ACHN (cell line): ENCODE measurements around the gene RINL.
"Not testable (repeated sequence)": the region's sequence is repeated elsewhere in the genome, so short reads cannot be mapped to it uniquely, and the experiment has no call there.

Source experiments
- DNase-seq: peaks from one replicate; pipeline ENCODE4 v3.0.0-alpha.2; 2015
- in situ Hi-C: cut with HindIII; loops from 2 replicates; pipeline ENCODE4 v1.10.0; 2017; ENCODE audit warnings: low sequenced_read_pairs, low pct_ligation_motif_present, low pct_unique_long_range_greater_than_20kb

The RINL gene

GRCh38 chr19:38880882-38881609, 3.0 kb upstream of the RINL start:
- DNase-seq: no peak
- in situ Hi-C loops: no loop called here

- in situ Hi-C loops: no loop called here
- DNase-seq: no peak
Measured at GRCh38 chr19:38880076-38880881, 2.2 kb upstream of the RINL start.

GRCh38 chr19:38879400-38879751, 1.3 kb upstream of the RINL start:
- DNase-seq: no peak

GRCh38 chr19:38878575-38879399, 712 bp upstream of the RINL start:
- in situ Hi-C loops: no loop called here
- DNase-seq: no peak

More at GRCh38 chr19:38879400-38879751, 1.3 kb upstream of the RINL start:
- in situ Hi-C loops: no loop called here

GRCh38 chr19:38875656-38876395, 2.2 kb downstream of the RINL start:
- no peak for DNase-seq
- in situ Hi-C loops: no loop called here

GRCh38 chr19:38873400-38873799, 4.7 kb downstream of the RINL start:
- in situ Hi-C loops, DNase-seq: not testable (repeated sequence)

GRCh38 chr19:38870612-38871011, 7.5 kb downstream of the RINL start:
- in situ Hi-C loops: no loop called here
- DNase-seq: no peak

- in situ Hi-C loops: no loop called here
- DNase-seq: peak; percentile 69
Measured at GRCh38 chr19:38869836-38870607, 8.1 kb downstream of the RINL start.

GRCh38 chr19:38869160-38869835, 8.8 kb downstream of the RINL start:
- no peak for DNase-seq
- in situ Hi-C loops: no loop called here

- in situ Hi-C loops: no loop called here
- DNase-seq: no peak
Measured at GRCh38 chr19:38868551-38868950, 9.5 kb downstream of the RINL start.

- in situ Hi-C loops: no loop called here
- DNase-seq: no peak
Measured at GRCh38 chr19:38867171-38867780, 10.8 kb downstream of the RINL start.

- in situ Hi-C loops: no loop called here
- no peak for DNase-seq
Measured at GRCh38 chr19:38862321-38863059, 15.6 kb downstream of the RINL start.

- no peak for DNase-seq
- in situ Hi-C loops: no loop called here
Measured at GRCh38 chr19:38861368-38861767, 16.7 kb downstream of the RINL start.

GRCh38 chr19:38859631-38860204, 18.4 kb downstream of the RINL start:
- DNase-seq, in situ Hi-C loops: not testable (repeated sequence)

- in situ Hi-C loops: no loop called here
- DNase-seq: no peak
Measured at GRCh38 chr19:38856813-38857212, 21.3 kb downstream of the RINL start.

- in situ Hi-C loops, DNase-seq: not testable (repeated sequence)
Measured at GRCh38 chr19:38855751-38856150, 22.3 kb downstream of the RINL start.
